Mucosa of descending colon (tissue), 3 donors: ENCODE results near the gene NHEJ1. TPM values are rescaled to one million over a fixed set of nuclear protein-coding genes. Genes with fewer than 3 reads are reported as not detected.

Experiments used
- ATAC-seq: fragments of 200-7000 bp; cut with Tn5 transposase; one replicate; pipeline ENCODE4 v1.9.1; 2020; ENCODE audit warnings: mild to moderate bottlenecking, moderate library complexity
- DNase-seq, 3 donors: peaks; one replicate each; pipeline ENCODE4 v3.0.0-alpha.2; 2020
- H3K36me3 ChIP-seq: fragments of 200-600 bp; one replicate; pipeline ENCODE4 v1.8.0; 2021; ENCODE audit warnings: low read depth, mild to moderate bottlenecking
- H3K4me1 ChIP-seq: fragments of 200-600 bp; one replicate; pipeline ENCODE4 v1.8.0; 2021; ENCODE audit warnings: low read depth, mild to moderate bottlenecking
- H3K4me3 ChIP-seq: fragments of 200-600 bp; one replicate; pipeline ENCODE4 v1.8.0; 2021; ENCODE audit warnings: mild to moderate bottlenecking
- H3K9me3 ChIP-seq: fragments of 200-600 bp; one replicate; pipeline ENCODE4 v1.8.0; 2021; ENCODE audit warnings: mild to moderate bottlenecking
- intact Hi-C, 2 donors: fragments of 100-400 bp; cut with DNase I in 1 of 2; cut with micrococcal nuclease in 1 of 2; formaldehyde crosslinking; loops; one replicate each; pipeline versions ENCODE4 v1.11.0 to v1.11.1; 2022; cut with DNase I, micrococcal nuclease
- total RNA-seq, 3 donors: library from RNA; stranded (reverse); fragmentation: NEBNext Ultra II Directional in 2 of 3; extraction: Animal tissue kit (Norgen Biotek cat#: 25700) in 2 of 3; gene quantifications; one replicate each; pipeline versions ENCODE4 v1.2.1 to v1.2.4, GENCODE V29; 2021 to 2023
- TF ChIP-seq, protein P1 (sequence below): fragments of 200-600 bp; IDR thresholded peaks from one replicate; pipeline ENCODE4 v1.8.0; 2022; ENCODE audit warnings: antibody characterized with exemption, mild to moderate bottlenecking
- donor health status: DM: no; HTN: no; CAD: no; lungs with moderate emphysema.
- donor health status: DM: no; HTN: no; CAD: no.
- donor health status: DM: no; HTN: yes; CAD: no.

Gene NHEJ1
- total RNA-seq, 3 donors from 2014 or later: 31.9 to 63.6 (median 41.7) TPM

- Histone ChIP-seq H3K4me3 (no peak overlapping the region), H3K9me3 (no peaks in the 10 kb centered on the region)
- intact Hi-C loops: loop anchor here in 1 of 2 donors (10.0 kb wide), 1 partner anchor 125 kb away; no protein-coding TSS in a partner anchor
Observed at GRCh38 chr2:219029829-219030165, 130.8 kb downstream of the NHEJ1 start.

DNA sequence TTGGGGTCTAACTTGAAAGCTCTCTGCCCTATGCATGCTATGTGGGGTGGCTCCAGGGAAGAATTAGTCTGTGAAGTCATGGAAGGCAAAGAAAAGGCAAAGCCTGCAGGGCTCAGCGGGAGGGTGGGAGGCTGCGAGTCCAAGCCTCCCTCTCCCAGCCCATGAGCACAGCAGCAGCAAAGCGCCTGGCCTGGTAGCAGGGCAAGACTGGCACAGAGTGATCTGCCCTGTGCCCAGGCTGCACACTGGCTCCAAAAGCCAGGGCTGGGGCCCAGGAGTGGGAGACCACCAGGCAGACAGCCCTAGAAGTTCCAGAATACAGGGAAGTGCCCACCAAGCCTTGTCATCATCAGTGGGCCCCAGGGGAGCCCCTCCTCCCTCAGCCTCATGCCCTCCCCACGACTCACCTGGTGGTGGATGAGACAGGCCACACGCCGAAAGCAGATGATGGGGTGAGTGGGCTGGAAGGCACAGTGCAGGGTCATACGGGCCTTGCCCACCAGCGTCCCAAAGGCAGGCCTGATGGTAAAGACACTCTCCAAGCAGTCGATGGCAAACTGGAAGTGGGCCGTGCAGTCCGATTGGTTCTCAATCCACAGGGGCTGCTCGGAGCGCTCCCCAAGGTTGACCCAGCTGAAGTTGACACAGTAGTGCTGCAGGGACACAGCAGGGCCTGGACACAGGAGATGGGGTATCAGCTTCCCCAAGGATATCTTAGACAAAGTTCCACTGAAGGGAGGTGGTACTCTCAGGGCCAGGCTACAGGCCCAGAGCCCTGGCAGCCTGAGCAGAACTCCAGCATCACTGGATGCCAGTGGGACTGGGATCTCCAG, 131.4 kb downstream of the NHEJ1 start:
- H3K36me3 ChIP-seq: no peaks in the 10 kb centered on the region
- H3K4me3 ChIP-seq: no peak overlapping the region
- ATAC-seq (no peak), DNase-seq (no peak)
- intact Hi-C loops: no loop called here
- H3K9me3 ChIP-seq: no peaks in the 10 kb centered on the region
- H3K4me1 ChIP-seq: no peaks in the 10 kb centered on the region
- TF ChIP-seq, protein P1, sequence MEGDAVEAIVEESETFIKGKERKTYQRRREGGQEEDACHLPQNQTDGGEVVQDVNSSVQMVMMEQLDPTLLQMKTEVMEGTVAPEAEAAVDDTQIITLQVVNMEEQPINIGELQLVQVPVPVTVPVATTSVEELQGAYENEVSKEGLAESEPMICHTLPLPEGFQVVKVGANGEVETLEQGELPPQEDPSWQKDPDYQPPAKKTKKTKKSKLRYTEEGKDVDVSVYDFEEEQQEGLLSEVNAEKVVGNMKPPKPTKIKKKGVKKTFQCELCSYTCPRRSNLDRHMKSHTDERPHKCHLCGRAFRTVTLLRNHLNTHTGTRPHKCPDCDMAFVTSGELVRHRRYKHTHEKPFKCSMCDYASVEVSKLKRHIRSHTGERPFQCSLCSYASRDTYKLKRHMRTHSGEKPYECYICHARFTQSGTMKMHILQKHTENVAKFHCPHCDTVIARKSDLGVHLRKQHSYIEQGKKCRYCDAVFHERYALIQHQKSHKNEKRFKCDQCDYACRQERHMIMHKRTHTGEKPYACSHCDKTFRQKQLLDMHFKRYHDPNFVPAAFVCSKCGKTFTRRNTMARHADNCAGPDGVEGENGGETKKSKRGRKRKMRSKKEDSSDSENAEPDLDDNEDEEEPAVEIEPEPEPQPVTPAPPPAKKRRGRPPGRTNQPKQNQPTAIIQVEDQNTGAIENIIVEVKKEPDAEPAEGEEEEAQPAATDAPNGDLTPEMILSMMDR: no peak

More at GRCh38 chr2:219029829-219030165, 130.8 kb downstream of the NHEJ1 start:
- Histone ChIP-seq H3K36me3 (no peaks in the 10 kb centered on the region), H3K4me1 (no peaks in the 10 kb centered on the region)
- ATAC-seq (peak; percentile 98), DNase-seq (peak; percentile 80 to 91 (median 90))
- TF ChIP-seq, protein P1: peak; percentile 98

- intact Hi-C loops: no loop called here
- DNase-seq (no peak), ATAC-seq (no peak)
- TF ChIP-seq, protein P1: no peak
- Histone ChIP-seq H3K36me3 (no peaks in the 10 kb centered on the region), H3K4me3 (no peak overlapping the region), H3K4me1 (no peaks in the 10 kb centered on the region), H3K9me3 (no peaks in the 10 kb centered on the region)
Observed at GRCh38 chr2:219028141-219028540, 132.5 kb downstream of the NHEJ1 start.

DNA sequence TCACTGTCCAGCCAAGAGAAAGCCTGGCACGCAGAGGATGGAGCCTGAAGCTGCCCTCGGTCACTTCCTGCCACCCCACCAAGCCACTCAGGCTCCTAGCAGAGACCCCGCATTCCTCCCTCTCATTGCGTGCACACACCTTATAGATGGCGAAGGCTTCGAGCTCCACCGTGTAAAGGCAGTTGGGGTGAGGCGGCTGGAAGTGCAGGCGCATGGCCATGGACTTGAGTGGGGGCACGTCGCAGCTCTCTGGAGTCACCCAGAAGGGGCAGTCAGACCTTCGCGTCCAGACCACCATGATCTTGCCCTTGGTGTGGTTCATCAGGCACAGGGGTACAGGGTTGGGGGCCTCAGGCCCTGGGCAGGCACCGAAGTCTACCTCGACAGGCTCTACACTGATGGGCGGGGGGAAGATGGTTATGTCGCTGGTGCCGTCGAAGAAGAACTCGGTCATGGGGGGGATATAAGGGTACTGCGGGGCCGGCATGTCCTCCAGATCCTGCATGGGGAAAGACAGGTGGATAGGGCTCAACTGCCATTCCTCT, 133.0 kb downstream of the NHEJ1 start:
- no peaks in the 10 kb centered on the region for H3K36me3 ChIP-seq
- no peaks in the 10 kb centered on the region for H3K9me3 ChIP-seq
- no peaks in the 10 kb centered on the region for H3K4me1 ChIP-seq
- DNase-seq: no peak
- TF ChIP-seq, protein P1: no peak
- intact Hi-C loops: no loop called here
- ATAC-seq: no peak
- no peak overlapping the region for H3K4me3 ChIP-seq

DNA sequence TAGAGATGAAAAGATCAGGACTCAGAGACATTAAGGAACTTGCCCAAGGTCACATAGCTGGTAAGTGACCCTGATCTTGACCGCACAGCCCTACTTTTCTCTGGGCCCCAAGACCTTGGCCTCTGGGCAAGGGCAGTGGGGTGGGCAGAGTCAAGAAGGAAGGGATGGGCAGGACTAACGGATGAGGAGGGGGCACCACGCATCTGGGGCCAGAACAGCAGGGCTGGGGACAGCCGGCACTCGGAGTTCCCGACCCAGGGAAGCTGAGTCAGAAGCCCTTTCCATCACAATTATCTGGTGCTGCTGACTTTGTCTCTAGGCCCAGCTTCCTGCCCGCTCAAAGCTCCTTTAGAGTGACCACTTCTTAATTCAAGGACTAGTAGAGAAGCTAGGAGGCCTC, 133.7 kb downstream of the NHEJ1 start:
- no peak for DNase-seq
- H3K9me3 ChIP-seq: no peaks in the 10 kb centered on the region
- intact Hi-C loops: no loop called here
- H3K4me1 ChIP-seq: no peaks in the 10 kb centered on the region
- H3K4me3 ChIP-seq: no peak overlapping the region
- no peak for ATAC-seq
- TF ChIP-seq, protein P1: no peak
- no peaks in the 10 kb centered on the region for H3K36me3 ChIP-seq
